ENCODE data around the gene MRTFA.

Gene MRTFA

GRCh38 chr22:40361100-40361499 is 275.4 kb downstream of the MRTFA start:
- TF ChIP-seq CTCF (conservative IDR thresholded peaks at IDR 0.05) (no peak), ZFX (IDR thresholded peaks at IDR 0.05) (no peak)
- no peak overlapping the region for H3K27ac ChIP-seq
